GM23338 (cell line): Measurements from ENCODE around the gene CHRM1. TPM values are rescaled to one million over a fixed set of nuclear protein-coding genes. Genes with fewer than 3 reads are reported as not detected.

Experiments used
- ATAC-seq: fragments of 200-7000 bp; cut with Tn5 transposase; 3 replicates; pipeline ENCODE4 v1.9.1; 2020
- DNase-seq: peaks from one replicate; pipeline ENCODE4 v3.0.0-alpha.2; 2015; ENCODE audit warnings: low spot score
- H2AFZ ChIP-seq: fragments of 200-600 bp; sonication (generic); 2 replicates; pipeline ENCODE4 v1.8.0; 2016; ENCODE audit warnings: antibody characterized with exemption, mild to moderate bottlenecking, moderate library complexity
- H3F3A ChIP-seq: fragments of 200-600 bp; sonication (generic); replicated peaks from 2 replicates; pipeline ENCODE4 v1.8.0; 2017; ENCODE audit warnings: antibody characterized with exemption, mixed run types, low read depth
- H3K27ac ChIP-seq: fragments of 200-600 bp; sonication (generic); 2 replicates; pipeline ENCODE4 v1.6.1; 2016; ENCODE audit warnings: low read depth
- H3K27me3 ChIP-seq: fragments of 200-600 bp; sonication (generic); 2 replicates; pipeline ENCODE4 v1.8.0; 2016; ENCODE audit warnings: mild to moderate bottlenecking, mixed run types, moderate library complexity; ENCODE audit not compliant: insufficient read depth
- H3K36me3 ChIP-seq: fragments of 200-600 bp; sonication (generic); 2 replicates; pipeline ENCODE4 v1.8.0; 2016; ENCODE audit warnings: mild to moderate bottlenecking; ENCODE audit not compliant: insufficient read depth
- H3K4me1 ChIP-seq: fragments of 200-600 bp; sonication (generic); 2 replicates; pipeline ENCODE4 v1.8.0; 2016; ENCODE audit warnings: mild to moderate bottlenecking, moderate library complexity; ENCODE audit not compliant: insufficient read depth
- H3K4me2 ChIP-seq: fragments of 200-600 bp; sonication (generic); 2 replicates; pipeline ENCODE4 v1.7.1; 2017; ENCODE audit warnings: mixed run types
- H3K4me3 ChIP-seq: fragments of 200-600 bp; sonication (generic); 2 replicates; pipeline ENCODE4 v1.6.1; 2016; ENCODE audit warnings: mixed run types
- H3K79me2 ChIP-seq: fragments of 200-600 bp; sonication (generic); replicated peaks from 2 replicates; pipeline ENCODE4 v1.8.0; 2017; ENCODE audit warnings: mild to moderate bottlenecking; ENCODE audit not compliant: insufficient read depth
- H3K9me2 ChIP-seq: fragments of 200-600 bp; sonication (generic); 2 replicates; pipeline ENCODE4 v1.8.0; 2017; ENCODE audit not compliant: insufficient read depth
- H4K20me1 ChIP-seq: fragments of 200-600 bp; sonication (generic); replicated peaks from 2 replicates; pipeline ENCODE4 v1.8.0; 2017; ENCODE audit warnings: mild to moderate bottlenecking; ENCODE audit not compliant: insufficient read depth
- H3K27ac Mint-ChIP-seq: 2 replicates; pipeline ENCODE4 v1.8.0; 2020; ENCODE audit warnings: inconsistent platforms, mild to moderate bottlenecking, moderate library complexity, mixed read lengths
- H3K27me3 Mint-ChIP-seq: 3 replicates; pipeline ENCODE4 v1.8.0; 2022; ENCODE audit warnings: low read depth, mild to moderate bottlenecking, moderate library complexity, mixed read lengths, inconsistent platforms; ENCODE audit not compliant: insufficient read depth, poor library complexity
- H3K36me3 Mint-ChIP-seq: 3 replicates; pipeline ENCODE4 v1.8.0; 2021; ENCODE audit warnings: low read depth, mild to moderate bottlenecking, inconsistent platforms, moderate library complexity, mixed read lengths
- H3K4me1 Mint-ChIP-seq: 3 replicates; pipeline ENCODE4 v1.8.0; 2020; ENCODE audit warnings: mild to moderate bottlenecking, inconsistent platforms, mixed read lengths
- H3K4me3 Mint-ChIP-seq: 3 replicates; pipeline ENCODE4 v1.8.0; 2021; ENCODE audit warnings: moderate library complexity, mild to moderate bottlenecking, inconsistent platforms, mixed read lengths
- H3K9me3 Mint-ChIP-seq: 3 replicates; pipeline ENCODE4 v1.8.0; 2020; ENCODE audit warnings: moderate library complexity, mild to moderate bottlenecking, inconsistent platforms, mixed read lengths
- EZH2 ChIP-seq: fragments of 200-600 bp; sonication (generic); IDR thresholded peaks from one replicate; pipeline ENCODE4 v1.8.0; 2017; ENCODE audit warnings: antibody characterized with exemption, mild to moderate bottlenecking, low read depth; ENCODE audit not compliant: unreplicated experiment
- EZH2phosphoT487 ChIP-seq: fragments of 200-600 bp; sonication (generic); IDR thresholded peaks from one replicate; pipeline ENCODE4 v1.8.1; 2018; ENCODE audit warnings: antibody characterized with exemption; ENCODE audit not compliant: unreplicated experiment
- NANOG ChIP-seq: IDR thresholded peaks from 2 replicates; pipeline ENCODE4 v1.6.1; 2016; ENCODE audit warnings: antibody characterized with exemption, borderline replicate concordance
- STAT1 ChIP-seq: IDR thresholded peaks from one replicate; pipeline ENCODE4 v1.6.1; 2016; ENCODE audit warnings: antibody characterized with exemption; ENCODE audit not compliant: unreplicated experiment
- ZNF331 ChIP-seq: fragments of 250-450 bp; sonication (Bioruptor Pico); IDR thresholded peaks from 2 replicates; pipeline ENCODE4 v1.5.0; 2020; ENCODE audit warnings: low read depth, mild to moderate bottlenecking, moderate library complexity
- long read RNA-seq: library from polyadenylated mRNA; unstranded; transcript quantifications from one replicate; pipeline ENCODE4 v2.0.0, GENCODE V29; 2020; ENCODE audit not compliant: unreplicated experiment
- polyA plus RNA-seq: library from polyadenylated mRNA; unstranded; fragments of >200 nt; fragmentation: Nextera tagmentation; extraction: Ambion mirVana; gene quantifications from 2 replicates; pipeline ENCODE4 v1.2.1, GENCODE V29; 2016
- total RNA-seq: library from RNA; depleted of rRNA; stranded (reverse); fragments of >200 nt; shearing (Covaris generic); gene quantifications from 2 replicates; pipeline ENCODE4 v1.2.3, GENCODE V29; 2014; rRNA removed
- TF ChIP-seq, protein P1 (sequence below): fragments of 250-450 bp; sonication (Bioruptor Pico); IDR thresholded peaks from 2 replicates; pipeline ENCODE4 v1.5.0; 2020; ENCODE audit warnings: mild to moderate bottlenecking, moderate library complexity
- TF ChIP-seq, protein P2 (sequence below): IDR thresholded peaks from one replicate; pipeline ENCODE4 v1.6.1; 2018; ENCODE audit warnings: antibody characterized with exemption; ENCODE audit not compliant: unreplicated experiment
- TF ChIP-seq, protein P3 (sequence below): IDR thresholded peaks from 2 replicates; pipeline ENCODE4 v1.6.1; 2016; ENCODE audit warnings: antibody characterized with exemption

The CHRM1 gene, protein sequence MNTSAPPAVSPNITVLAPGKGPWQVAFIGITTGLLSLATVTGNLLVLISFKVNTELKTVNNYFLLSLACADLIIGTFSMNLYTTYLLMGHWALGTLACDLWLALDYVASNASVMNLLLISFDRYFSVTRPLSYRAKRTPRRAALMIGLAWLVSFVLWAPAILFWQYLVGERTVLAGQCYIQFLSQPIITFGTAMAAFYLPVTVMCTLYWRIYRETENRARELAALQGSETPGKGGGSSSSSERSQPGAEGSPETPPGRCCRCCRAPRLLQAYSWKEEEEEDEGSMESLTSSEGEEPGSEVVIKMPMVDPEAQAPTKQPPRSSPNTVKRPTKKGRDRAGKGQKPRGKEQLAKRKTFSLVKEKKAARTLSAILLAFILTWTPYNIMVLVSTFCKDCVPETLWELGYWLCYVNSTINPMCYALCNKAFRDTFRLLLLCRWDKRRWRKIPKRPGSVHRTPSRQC
- total RNA-seq (0.14 TPM in 1 of 2 replicates, not detected in the other), polyA plus RNA-seq (0.30 and 0.44 TPM in 2 replicates)
- long read RNA-seq = 0 reads

DNA sequence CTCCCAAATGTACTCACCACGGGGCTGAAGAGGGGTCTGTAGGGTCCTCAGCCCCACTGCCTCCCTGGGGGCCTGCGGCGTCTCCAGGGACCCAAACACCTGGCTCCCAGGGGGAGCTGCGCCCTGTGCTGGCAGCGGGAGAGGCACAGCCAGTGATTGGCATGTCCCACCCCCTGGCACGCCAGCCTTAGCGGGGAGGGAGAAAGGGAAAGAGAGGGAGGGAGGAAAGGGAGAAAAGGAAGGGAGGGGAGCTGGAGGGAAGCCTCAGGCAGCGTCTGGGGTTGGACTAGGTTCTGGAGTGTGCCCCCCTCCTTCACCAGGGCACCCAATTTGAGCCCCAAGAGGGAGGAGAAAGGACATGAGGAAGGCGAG, at the start of gene CHRM1:
TSS of gene CHRM1 (minus strand) at position 163 of the 372 bp plus-strand sequence. CDS start 10,263 bp downstream, outside the sequence.
- Histone ChIP-seq H3K27ac (no peak within 1 kb of the TSS), H3K9me2 (no peaks in the 10 kb centered on the region), H3K4me3 (no peak within 1 kb of the TSS), H3K27me3 (peaks cover 60% of the 10 kb centered on the region), H4K20me1 (no peaks in the 10 kb centered on the region), H3K4me2 (no peak within 1 kb of the TSS), H2AFZ (peak within 1 kb of the TSS; percentile 63; the same call in 1 of the 2 replicates), H3K4me1 (peaks cover 17% of the 10 kb centered on the region; the same call in 1 of the 2 replicates), H3K36me3 (no peaks in the 10 kb centered on the region), H3F3A (peaks cover 23% of the 10 kb centered on the region), H3K79me2 (no peaks in the 10 kb centered on the region)
- ATAC-seq = no peak
- no peak for DNase-seq
- no peak within 1 kb of the TSS for H3K4me3 Mint-ChIP-seq
- no peaks in the 10 kb centered on the region; the same call in 2 of the 3 replicates for H3K36me3 Mint-ChIP-seq
- H3K27me3 Mint-ChIP-seq = peaks cover 52% of the 10 kb centered on the region
- no peaks in the 10 kb centered on the region; the same call in 2 of the 3 replicates for H3K9me3 Mint-ChIP-seq
- no peak for TF ChIP-seq EZH2
- TF ChIP-seq, protein P1, sequence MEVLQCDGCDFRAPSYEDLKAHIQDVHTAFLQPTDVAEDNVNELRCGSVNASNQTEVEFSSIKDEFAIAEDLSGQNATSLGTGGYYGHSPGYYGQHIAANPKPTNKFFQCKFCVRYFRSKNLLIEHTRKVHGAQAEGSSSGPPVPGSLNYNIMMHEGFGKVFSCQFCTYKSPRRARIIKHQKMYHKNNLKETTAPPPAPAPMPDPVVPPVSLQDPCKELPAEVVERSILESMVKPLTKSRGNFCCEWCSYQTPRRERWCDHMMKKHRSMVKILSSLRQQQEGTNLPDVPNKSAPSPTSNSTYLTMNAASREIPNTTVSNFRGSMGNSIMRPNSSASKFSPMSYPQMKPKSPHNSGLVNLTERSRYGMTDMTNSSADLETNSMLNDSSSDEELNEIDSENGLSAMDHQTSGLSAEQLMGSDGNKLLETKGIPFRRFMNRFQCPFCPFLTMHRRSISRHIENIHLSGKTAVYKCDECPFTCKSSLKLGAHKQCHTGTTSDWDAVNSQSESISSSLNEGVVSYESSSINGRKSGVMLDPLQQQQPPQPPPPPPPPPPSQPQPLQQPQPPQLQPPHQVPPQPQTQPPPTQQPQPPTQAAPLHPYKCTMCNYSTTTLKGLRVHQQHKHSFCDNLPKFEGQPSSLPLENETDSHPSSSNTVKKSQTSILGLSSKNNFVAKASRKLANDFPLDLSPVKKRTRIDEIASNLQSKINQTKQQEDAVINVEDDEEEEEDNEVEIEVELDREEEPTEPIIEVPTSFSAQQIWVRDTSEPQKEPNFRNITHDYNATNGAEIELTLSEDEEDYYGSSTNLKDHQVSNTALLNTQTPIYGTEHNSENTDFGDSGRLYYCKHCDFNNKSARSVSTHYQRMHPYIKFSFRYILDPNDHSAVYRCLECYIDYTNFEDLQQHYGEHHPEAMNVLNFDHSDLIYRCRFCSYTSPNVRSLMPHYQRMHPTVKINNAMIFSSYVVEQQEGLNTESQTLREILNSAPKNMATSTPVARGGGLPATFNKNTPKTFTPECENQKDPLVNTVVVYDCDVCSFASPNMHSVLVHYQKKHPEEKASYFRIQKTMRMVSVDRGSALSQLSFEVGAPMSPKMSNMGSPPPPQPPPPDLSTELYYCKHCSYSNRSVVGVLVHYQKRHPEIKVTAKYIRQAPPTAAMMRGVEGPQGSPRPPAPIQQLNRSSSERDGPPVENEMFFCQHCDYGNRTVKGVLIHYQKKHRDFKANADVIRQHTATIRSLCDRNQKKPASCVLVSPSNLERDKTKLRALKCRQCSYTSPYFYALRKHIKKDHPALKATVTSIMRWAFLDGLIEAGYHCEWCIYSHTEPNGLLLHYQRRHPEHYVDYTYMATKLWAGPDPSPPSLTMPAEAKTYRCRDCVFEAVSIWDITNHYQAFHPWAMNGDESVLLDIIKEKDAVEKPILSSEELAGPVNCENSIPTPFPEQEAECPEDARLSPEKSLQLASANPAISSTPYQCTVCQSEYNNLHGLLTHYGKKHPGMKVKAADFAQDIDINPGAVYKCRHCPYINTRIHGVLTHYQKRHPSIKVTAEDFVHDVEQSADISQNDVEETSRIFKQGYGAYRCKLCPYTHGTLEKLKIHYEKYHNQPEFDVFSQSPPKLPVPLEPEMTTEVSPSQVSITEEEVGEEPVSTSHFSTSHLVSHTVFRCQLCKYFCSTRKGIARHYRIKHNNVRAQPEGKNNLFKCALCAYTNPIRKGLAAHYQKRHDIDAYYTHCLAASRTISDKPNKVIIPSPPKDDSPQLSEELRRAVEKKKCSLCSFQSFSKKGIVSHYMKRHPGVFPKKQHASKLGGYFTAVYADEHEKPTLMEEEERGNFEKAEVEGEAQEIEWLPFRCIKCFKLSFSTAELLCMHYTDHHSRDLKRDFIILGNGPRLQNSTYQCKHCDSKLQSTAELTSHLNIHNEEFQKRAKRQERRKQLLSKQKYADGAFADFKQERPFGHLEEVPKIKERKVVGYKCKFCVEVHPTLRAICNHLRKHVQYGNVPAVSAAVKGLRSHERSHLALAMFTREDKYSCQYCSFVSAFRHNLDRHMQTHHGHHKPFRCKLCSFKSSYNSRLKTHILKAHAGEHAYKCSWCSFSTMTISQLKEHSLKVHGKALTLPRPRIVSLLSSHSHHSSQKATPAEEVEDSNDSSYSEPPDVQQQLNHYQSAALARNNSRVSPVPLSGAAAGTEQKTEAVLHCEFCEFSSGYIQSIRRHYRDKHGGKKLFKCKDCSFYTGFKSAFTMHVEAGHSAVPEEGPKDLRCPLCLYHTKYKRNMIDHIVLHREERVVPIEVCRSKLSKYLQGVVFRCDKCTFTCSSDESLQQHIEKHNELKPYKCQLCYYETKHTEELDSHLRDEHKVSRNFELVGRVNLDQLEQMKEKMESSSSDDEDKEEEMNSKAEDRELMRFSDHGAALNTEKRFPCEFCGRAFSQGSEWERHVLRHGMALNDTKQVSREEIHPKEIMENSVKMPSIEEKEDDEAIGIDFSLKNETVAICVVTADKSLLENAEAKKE (CRISPR knock-in tag) = no peak
- TF ChIP-seq EZH2phosphoT487 = no peak
- peaks cover 38% of the 10 kb centered on the region for H3K4me1 Mint-ChIP-seq
- no peak within 1 kb of the TSS for H3K27ac Mint-ChIP-seq

DNA sequence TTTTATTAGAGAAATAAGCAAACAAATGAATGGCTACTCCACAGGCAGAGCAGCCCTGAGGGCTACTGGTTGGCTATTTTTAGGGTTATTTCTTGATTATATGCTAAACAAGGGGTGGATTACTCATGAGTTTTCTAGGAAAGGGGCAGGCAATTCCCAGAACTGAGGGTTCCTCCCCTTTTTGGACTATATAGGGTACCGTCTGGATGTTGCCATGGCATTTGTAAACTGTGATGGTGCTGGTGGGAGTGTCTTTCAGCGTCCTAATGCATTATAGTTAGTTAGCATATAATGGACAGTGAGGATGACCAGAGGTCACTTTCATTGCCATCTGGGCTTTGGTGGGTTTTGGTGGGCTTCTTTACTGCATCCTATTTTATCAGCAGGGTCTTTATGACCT, 44.4 kb upstream of the CHRM1 start:
- H3K9me3 Mint-ChIP-seq = no peaks in the 10 kb centered on the region
- peaks cover 6% of the 10 kb centered on the region for H3K27me3 Mint-ChIP-seq
- H3K4me3 Mint-ChIP-seq = no peak overlapping the region
- no peaks in the 10 kb centered on the region for H3K36me3 Mint-ChIP-seq
- ATAC-seq (no peak), DNase-seq (no peak)
- Histone ChIP-seq H3K4me1 (no peaks in the 10 kb centered on the region), H3K9me2 (no peaks in the 10 kb centered on the region), H3K27me3 (no peaks in the 10 kb centered on the region), H3K36me3 (no peaks in the 10 kb centered on the region), H3K79me2 (no peaks in the 10 kb centered on the region), H2AFZ (no peak overlapping the region), H3K27ac (no peak overlapping the region), H3K4me2 (no peak overlapping the region), H4K20me1 (no peaks in the 10 kb centered on the region), H3F3A (no peaks in the 10 kb centered on the region), H3K4me3 (no peak overlapping the region)
- H3K27ac Mint-ChIP-seq = no peak overlapping the region
- TF ChIP-seq EZH2 = no peak
- no peak for TF ChIP-seq STAT1
- TF ChIP-seq, protein P2, sequence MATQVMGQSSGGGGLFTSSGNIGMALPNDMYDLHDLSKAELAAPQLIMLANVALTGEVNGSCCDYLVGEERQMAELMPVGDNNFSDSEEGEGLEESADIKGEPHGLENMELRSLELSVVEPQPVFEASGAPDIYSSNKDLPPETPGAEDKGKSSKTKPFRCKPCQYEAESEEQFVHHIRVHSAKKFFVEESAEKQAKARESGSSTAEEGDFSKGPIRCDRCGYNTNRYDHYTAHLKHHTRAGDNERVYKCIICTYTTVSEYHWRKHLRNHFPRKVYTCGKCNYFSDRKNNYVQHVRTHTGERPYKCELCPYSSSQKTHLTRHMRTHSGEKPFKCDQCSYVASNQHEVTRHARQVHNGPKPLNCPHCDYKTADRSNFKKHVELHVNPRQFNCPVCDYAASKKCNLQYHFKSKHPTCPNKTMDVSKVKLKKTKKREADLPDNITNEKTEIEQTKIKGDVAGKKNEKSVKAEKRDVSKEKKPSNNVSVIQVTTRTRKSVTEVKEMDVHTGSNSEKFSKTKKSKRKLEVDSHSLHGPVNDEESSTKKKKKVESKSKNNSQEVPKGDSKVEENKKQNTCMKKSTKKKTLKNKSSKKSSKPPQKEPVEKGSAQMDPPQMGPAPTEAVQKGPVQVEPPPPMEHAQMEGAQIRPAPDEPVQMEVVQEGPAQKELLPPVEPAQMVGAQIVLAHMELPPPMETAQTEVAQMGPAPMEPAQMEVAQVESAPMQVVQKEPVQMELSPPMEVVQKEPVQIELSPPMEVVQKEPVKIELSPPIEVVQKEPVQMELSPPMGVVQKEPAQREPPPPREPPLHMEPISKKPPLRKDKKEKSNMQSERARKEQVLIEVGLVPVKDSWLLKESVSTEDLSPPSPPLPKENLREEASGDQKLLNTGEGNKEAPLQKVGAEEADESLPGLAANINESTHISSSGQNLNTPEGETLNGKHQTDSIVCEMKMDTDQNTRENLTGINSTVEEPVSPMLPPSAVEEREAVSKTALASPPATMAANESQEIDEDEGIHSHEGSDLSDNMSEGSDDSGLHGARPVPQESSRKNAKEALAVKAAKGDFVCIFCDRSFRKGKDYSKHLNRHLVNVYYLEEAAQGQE = no peak
- TF ChIP-seq, protein P3, sequence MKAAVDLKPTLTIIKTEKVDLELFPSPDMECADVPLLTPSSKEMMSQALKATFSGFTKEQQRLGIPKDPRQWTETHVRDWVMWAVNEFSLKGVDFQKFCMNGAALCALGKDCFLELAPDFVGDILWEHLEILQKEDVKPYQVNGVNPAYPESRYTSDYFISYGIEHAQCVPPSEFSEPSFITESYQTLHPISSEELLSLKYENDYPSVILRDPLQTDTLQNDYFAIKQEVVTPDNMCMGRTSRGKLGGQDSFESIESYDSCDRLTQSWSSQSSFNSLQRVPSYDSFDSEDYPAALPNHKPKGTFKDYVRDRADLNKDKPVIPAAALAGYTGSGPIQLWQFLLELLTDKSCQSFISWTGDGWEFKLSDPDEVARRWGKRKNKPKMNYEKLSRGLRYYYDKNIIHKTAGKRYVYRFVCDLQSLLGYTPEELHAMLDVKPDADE = no peak
- TF ChIP-seq ZNF331 = no peak
- TF ChIP-seq NANOG = no peak
- H3K4me1 Mint-ChIP-seq = no peaks in the 10 kb centered on the region
